ENCODE results near the gene NAA16. TPM values are rescaled to one million over a fixed set of nuclear protein-coding genes. Genes with fewer than 3 reads are reported as not detected.

Gene NAA16
- total RNA-seq, 4 donors from 2014 or later = 13.8 to 22.0 (median 14.9) TPM

- Histone ChIP-seq H3K36me3 (no peaks in the 10 kb centered on the region), H3K27ac (replicated peaks in 1 of 4) (no peak overlapping the region), H3K27me3 (no peaks in the 10 kb centered on the region), H3K4me1 (no peaks in the 10 kb centered on the region), H3K9me3 (no peaks in the 10 kb centered on the region), H3K4me3 (no peak overlapping the region)
- 72% methylated on average over 2 of the region's 2 CpGs for WGBS
- intact Hi-C loops (cut with DNase I) = no loop called here
- DNase-seq (ENCODE audit: extremely low spot score) = no peak
- TF ChIP-seq POLR2AphosphoS5 (IDR thresholded peaks at IDR 0.05) (no peak), POLR2A (IDR thresholded peaks at IDR 0.05; ENCODE audit: low read depth) (no peak)
Observed at GRCh38 chr13:41405367-41405766, 94.3 kb downstream of the NAA16 start.

GRCh38 chr13:41407380-41407779 is 96.3 kb downstream of the NAA16 start:
- intact Hi-C loops (cut with DNase I) = no loop called here
- WGBS = 54% methylated on average over 3 of the region's 3 CpGs
- TF ChIP-seq EP300 (IDR thresholded peaks at IDR 0.05) (no peak), POLR2A (IDR thresholded peaks at IDR 0.05; ENCODE audit: low read depth) (no peak), CTCF (IDR thresholded peaks at IDR 0.05) (no peak), POLR2AphosphoS5 (IDR thresholded peaks at IDR 0.05) (no peak)

GRCh38 chr13:41408121-41408520 is 97.1 kb downstream of the NAA16 start:
- Histone ChIP-seq H3K27me3 (no peaks in the 10 kb centered on the region), H3K4me1 (no peaks in the 10 kb centered on the region), H3K27ac (replicated peaks in 1 of 4) (no peak overlapping the region), H3K36me3 (no peaks in the 10 kb centered on the region), H3K9me3 (no peaks in the 10 kb centered on the region), H3K4me3 (no peak overlapping the region)
- TF ChIP-seq POLR2AphosphoS5 (IDR thresholded peaks at IDR 0.05) (no peak), CTCF (IDR thresholded peaks at IDR 0.05) (no peak), POLR2A (IDR thresholded peaks at IDR 0.05; ENCODE audit: low read depth) (no peak), EP300 (IDR thresholded peaks at IDR 0.05) (no peak)
- intact Hi-C loops (cut with DNase I) = no loop called here
- DNase-seq (ENCODE audit: extremely low spot score) = no peak

More at GRCh38 chr13:41407380-41407779, 96.3 kb downstream of the NAA16 start:
- Histone ChIP-seq H3K36me3 (no peaks in the 10 kb centered on the region), H3K4me1 (no peaks in the 10 kb centered on the region), H3K27ac (replicated peaks in 1 of 4) (no peak overlapping the region), H3K4me3 (no peak overlapping the region), H3K9me3 (no peaks in the 10 kb centered on the region), H3K27me3 (no peaks in the 10 kb centered on the region)
- DNase-seq (ENCODE audit: extremely low spot score) = no peak

- no peaks in the 10 kb centered on the region for H3K36me3 ChIP-seq
- no peak for TF ChIP-seq CTCF (IDR thresholded peaks at IDR 0.05)
- TF ChIP-seq POLR2AphosphoS5 (IDR thresholded peaks at IDR 0.05) = no peak
- TF ChIP-seq EP300 (IDR thresholded peaks at IDR 0.05) = no peak
- TF ChIP-seq POLR2A (IDR thresholded peaks at IDR 0.05; ENCODE audit: low read depth) = no peak
- intact Hi-C loops (cut with DNase I) = no loop called here
- no peaks in the 10 kb centered on the region for H3K27me3 ChIP-seq
- no peak overlapping the region for H3K27ac ChIP-seq (replicated peaks in 1 of 4)
- H3K4me3 ChIP-seq = no peak overlapping the region
- no peaks in the 10 kb centered on the region for H3K9me3 ChIP-seq
- WGBS = 59% methylated on average over 1 of the region's 1 CpG
- no peaks in the 10 kb centered on the region for H3K4me1 ChIP-seq
- DNase-seq (ENCODE audit: extremely low spot score) = no peak
Observed at GRCh38 chr13:41408746-41409145, 97.7 kb downstream of the NAA16 start.

GRCh38 chr13:41409611-41410010 is 98.5 kb downstream of the NAA16 start:
- H3K4me1 ChIP-seq = no peaks in the 10 kb centered on the region
- H3K9me3 ChIP-seq = no peaks in the 10 kb centered on the region
- H3K27ac ChIP-seq (replicated peaks in 1 of 4) = no peak overlapping the region
- WGBS = 82% methylated on average over 2 of the region's 2 CpGs
- TF ChIP-seq CTCF (IDR thresholded peaks at IDR 0.05) (no peak), POLR2A (IDR thresholded peaks at IDR 0.05; ENCODE audit: low read depth) (no peak), EP300 (IDR thresholded peaks at IDR 0.05) (no peak), POLR2AphosphoS5 (IDR thresholded peaks at IDR 0.05) (no peak)
- intact Hi-C loops (cut with DNase I) = no loop called here
- H3K4me3 ChIP-seq = no peak overlapping the region
- no peaks in the 10 kb centered on the region for H3K27me3 ChIP-seq
- peak; percentile 50 for DNase-seq (ENCODE audit: extremely low spot score)
- H3K36me3 ChIP-seq = no peaks in the 10 kb centered on the region
